NCI-H446 (cell line): ENCODE results near the gene PLCZ1.
"Not testable (repeated sequence)": the region's sequence is repeated elsewhere in the genome, so short reads cannot be mapped to it uniquely, and the experiment has no call there.

Source experiments
- DNase-seq, 2 experiments: peaks; one replicate each; lab custom pipeline; 2025; lab: John Stamatoyannopoulos, UW

The PLCZ1 gene

DNA sequence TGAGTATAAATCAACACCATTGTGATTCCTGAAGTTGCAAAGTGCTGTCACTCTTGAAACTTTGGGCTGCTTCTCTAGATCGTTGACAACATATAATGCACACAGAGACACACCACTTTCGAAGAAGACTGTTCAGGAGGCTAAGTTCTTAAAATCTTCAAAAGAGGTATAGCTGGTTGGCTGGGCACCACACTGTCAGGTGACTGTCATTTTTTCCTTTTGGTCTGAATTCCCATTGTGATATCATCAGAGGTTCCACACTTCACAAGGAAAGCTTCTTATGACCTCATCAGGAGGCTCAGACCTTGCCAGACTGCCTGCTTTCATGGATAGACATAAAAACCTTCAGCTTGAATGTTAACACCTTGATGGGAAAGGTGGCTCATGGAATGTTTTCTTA is at the start of gene PLCZ1, which contains the start of gene CAPZA3:
Gene PLCZ1 (minus strand): TSS at position 194 of the 400 bp plus-strand sequence. CDS start 641 bp downstream, outside the sequence.
Gene CAPZA3 (plus strand): TSS at position 301 of the 400 bp plus-strand sequence. CDS start 150 bp downstream, outside the sequence.
- no peak for DNase-seq

- not testable (repeated sequence) for DNase-seq
Observed at GRCh38 chr12:18785465-18785864, 47.7 kb upstream of the PLCZ1 start.

DNA sequence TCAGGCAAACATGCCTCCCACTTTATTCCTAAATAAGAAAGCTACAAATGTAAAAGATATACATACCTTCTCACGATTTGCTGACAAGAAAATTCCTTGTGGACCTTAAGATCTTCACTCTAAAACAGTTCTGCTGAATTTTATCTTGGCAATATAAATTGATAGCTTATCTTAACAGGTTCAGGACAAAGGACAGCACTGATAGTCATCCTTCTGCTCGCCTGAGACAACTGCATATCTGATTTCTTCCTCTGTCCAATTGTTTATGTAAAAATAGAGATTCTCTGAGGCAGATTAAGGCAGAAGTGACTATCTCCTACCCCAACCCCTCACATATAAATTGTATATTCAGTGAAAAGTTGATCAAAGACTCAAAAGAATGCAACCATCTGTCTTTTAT is 45.0 kb upstream of the PLCZ1 start:
- DNase-seq = no peak

- DNase-seq = not testable (repeated sequence)
Observed at GRCh38 chr12:18766479-18766878, 28.7 kb upstream of the PLCZ1 start.

DNA sequence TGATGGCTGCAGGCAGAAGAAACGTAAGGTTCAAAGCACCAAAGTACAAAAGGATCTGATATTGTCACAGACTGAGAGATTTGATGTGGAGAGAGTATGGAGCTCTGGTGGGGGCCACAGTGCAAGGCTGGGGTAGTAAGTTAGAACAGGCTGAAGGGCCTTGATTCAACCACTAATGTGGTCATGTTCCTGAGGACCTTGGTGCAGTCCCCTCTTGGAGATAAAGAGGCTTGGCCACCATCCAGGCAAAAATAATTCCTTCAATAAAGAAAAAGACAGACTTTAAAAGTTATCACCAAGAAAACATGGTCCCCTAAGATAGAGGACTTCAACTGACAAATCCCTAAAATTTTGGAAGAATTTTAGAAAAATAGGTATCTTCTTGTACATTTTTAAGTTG is 17.5 kb upstream of the PLCZ1 start:
- DNase-seq = no peak

GRCh38 chr12:18754124-18754707 is 16.4 kb upstream of the PLCZ1 start:
- DNase-seq = no peak

GRCh38 chr12:18753481-18754123 is 15.8 kb upstream of the PLCZ1 start:
- DNase-seq = no peak

DNA sequence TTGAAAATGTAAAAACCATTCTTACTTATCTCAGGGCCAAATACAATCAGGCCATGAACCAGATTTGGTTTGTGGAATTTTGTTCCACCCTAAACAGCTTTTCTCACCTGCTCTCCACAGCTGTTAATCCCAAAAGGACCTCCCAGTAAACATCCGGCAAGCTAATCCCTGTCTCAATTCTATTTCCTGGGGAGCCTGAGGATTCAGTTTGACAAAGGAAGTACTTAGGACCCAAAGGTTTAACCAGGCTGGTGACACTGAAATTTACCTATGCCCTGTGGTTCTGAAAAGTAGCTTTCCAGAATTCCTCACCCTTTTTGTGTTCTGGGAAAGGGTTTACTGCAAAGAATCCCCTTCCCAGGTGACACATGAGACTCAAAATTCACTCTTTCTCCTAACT is 15.1 kb upstream of the PLCZ1 start:
- DNase-seq = no peak

- DNase-seq = no peak
Observed at GRCh38 chr12:18752280-18752920, 14.6 kb upstream of the PLCZ1 start.

DNA sequence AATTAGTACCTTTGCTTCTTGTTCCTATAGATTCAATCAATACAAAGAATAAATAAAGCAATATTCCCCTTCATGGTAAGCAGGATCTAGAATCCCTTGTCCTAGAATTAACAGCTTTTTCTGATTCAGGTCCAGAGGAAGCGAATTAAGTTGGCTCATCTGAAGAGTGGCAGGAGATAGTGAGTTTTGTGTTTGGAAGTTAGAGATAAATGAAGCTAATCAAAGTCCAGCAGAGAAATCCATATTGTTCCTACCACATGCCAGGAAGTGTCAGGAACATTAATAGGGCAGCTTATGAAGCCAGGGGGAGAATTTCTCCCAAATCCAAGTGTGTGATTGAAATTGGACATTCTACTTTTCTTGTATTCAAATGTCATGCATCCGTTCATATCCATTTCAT is 14.1 kb upstream of the PLCZ1 start:
- no peak for DNase-seq

- DNase-seq = no peak
Observed at GRCh38 chr12:18750085-18750484, 12.3 kb upstream of the PLCZ1 start.

DNA sequence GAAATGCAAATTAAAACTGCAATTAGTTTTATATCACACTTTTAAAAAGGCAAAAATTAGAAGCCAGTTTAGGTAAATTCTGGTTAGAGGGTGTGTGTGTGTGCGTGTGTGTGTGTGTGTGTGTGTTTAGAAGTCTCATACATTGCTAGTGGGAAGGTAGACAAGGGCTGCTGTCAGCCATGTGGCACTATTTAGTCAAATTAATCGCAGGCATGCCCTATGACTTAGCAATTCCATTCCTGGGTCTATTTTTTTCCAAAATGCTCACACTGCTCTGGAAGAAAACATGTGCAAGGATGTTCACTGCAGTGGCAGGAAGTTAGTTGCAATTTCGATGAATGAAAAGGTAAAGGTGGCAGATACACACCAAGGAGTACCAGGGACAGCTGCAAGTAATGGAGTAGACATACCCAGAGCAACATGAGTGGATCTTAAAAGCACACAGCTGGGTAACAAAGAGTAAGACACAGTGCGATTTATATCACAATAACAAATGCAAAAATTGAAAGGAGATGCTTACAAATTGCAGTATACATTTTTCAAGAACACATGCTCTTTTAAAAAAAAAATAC is 11.7 kb upstream of the PLCZ1 start:
- no peak for DNase-seq

- no peak for DNase-seq
Observed at GRCh38 chr12:18747895-18748294, 10.1 kb upstream of the PLCZ1 start.

DNA sequence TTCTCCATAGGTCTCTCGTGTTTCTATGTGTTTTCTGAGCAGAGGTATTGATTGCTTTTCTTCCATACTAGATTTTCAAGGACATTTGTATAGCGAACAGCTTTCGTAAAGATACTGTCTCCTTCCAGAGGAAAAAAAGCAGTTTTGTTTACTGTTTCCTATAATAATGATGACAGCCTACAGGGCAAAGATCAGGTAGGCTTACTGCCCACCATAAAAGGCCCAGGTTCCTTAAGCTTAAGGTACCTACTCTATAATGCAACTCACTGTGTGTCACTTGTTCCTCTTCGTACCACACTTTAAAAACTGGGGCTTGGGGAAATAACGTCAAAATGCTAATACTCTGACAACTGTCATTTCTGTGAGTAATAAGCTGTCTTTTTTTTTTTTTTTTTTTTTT is 6.7 kb downstream of the PLCZ1 start:
- no peak for DNase-seq

DNA sequence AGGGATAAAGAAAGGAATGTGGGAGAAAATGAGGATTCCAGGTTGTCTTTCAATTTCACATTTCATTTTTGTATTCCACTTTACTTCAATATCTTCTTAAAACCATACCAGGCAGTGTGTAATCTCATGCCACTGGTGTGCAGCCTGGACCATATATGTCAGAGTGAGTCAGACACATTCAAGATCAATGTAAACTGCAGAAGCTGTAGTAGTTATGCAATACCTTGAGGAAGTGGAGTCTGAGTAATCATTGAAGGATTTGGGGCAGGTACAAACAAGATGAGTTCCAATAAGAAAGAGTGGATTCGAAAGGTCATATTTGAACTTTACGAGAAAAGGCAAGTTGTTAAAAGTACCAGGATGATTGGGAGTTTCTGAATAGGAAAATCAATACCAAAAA is 14.1 kb downstream of the PLCZ1 start:
- DNase-seq = no peak

DNA sequence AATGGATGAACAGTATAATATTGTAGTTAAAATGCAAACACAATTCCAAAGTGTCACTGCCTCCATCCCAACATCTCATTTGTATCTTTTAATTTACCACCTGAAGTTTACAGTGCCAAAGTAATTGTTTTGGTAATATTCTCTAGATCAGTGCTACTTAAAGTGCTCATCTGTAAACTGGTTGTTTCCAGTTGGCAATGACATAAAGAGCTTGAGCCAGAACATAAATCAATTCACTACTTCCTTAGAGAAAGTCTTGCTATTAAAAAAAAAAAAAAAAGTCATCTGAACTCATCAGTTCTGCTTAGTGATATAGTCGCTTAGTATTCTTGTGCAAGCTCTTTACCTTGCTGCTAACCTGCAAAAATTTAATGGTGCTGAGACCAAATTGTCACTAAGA is 16.4 kb downstream of the PLCZ1 start:
- DNase-seq = peak in 1 of 2 experiments; percentile 1

DNA sequence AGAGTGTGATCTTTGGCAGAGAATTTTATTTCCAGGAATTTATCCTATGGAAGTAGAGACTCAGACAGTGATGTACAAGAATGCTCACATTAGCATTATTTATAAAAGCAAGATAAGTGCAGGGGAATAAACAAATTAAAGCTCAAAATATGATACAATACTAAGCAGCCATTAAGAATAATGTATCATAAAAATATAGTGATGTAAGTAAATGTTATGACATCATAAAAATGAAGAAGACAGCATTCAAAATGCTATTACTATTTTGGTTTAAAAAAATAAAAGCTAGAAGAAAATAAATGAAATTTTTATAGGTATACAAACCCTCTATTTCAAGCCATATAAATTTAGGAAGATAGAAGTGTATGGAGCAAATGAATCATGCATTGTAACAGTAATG is 17.1 kb downstream of the PLCZ1 start:
- no peak for DNase-seq

GRCh38 chr12:18719922-18720510 is 17.8 kb downstream of the PLCZ1 start:
- DNase-seq = no peak

DNA sequence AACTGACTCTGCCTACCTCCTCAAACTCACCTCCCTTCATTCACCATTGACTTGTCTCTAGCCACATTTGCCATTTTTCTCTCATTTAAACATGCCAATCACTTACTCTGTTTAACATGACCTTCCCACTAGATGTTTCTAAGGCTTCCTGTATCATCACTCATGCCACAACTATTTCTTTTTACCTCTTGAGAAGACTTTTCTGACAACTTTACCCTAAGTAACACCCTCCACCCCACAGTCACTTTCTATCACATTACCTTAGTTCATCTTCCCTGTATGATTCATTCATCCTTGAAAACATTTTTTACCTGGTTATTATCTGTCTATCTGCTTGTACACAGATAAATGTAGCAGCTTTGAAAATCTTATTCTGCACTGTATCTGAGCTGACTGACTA is 19.4 kb downstream of the PLCZ1 start:
- DNase-seq = no peak

DNA sequence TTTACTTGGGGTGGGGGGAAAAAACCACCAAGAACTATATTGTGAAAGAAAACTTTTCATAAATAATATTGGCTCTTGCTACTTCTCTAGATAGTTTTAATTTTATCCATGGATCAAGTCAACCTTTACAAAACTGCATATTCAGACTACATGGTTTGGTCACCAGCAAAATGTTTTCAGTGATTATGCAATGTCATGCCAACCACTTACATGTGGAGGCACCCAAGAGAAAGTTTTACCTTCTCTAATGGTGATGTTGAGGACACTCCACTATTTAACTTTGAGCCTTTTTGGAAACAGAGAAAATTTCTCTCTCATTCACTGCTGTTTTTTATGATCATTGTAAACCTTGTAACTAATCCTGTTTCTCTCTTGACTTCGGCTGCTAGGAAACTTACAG is 21.6 kb downstream of the PLCZ1 start:
- DNase-seq = no peak

- peak; percentile 32 to 45 for DNase-seq
Observed at GRCh38 chr12:18706798-18707197, 31.0 kb downstream of the PLCZ1 start.

GRCh38 chr12:18703911-18704310 is 33.9 kb downstream of the PLCZ1 start:
- no peak for DNase-seq

- DNase-seq = no peak
Observed at GRCh38 chr12:18703321-18703720, 34.5 kb downstream of the PLCZ1 start.
